H9 (cell line): ENCODE results near the gene TPRX1. TPM values are rescaled to one million over a fixed set of nuclear protein-coding genes. Genes with fewer than 3 reads are reported as not detected.
A peak's percentile ranks its signal among the peaks of the same experiment; 100 is the strongest.

Source experiments
- DNase-seq: peaks from one replicate; pipeline ENCODE4 v3.0.0-alpha.2; 2017
- H2AFZ ChIP-seq: one replicate; pipeline ENCODE4 v1.6.1; 2013; ENCODE audit warnings: mild to moderate bottlenecking, low read length, control low read depth, moderate library complexity
- H2AK5ac ChIP-seq: 2 replicates; pipeline ENCODE4 v1.6.1; 2013; ENCODE audit warnings: low read length, control low read depth, mixed read lengths; ENCODE audit not compliant: insufficient read length
- H2BK120ac ChIP-seq: one replicate; pipeline ENCODE4 v1.6.1; 2013; ENCODE audit warnings: low read depth, mild to moderate bottlenecking, low read length, control low read depth, inconsistent platforms; ENCODE audit not compliant: poor library complexity, severe bottlenecking
- H2BK12ac ChIP-seq: 2 replicates; pipeline ENCODE4 v1.6.1; 2013; ENCODE audit warnings: low read length, control low read depth, mixed read lengths, low read depth; ENCODE audit not compliant: insufficient read length
- H2BK15ac ChIP-seq: 2 replicates; pipeline ENCODE4 v1.6.1; 2013; ENCODE audit warnings: low read depth, low read length, control low read depth
- H2BK20ac ChIP-seq: one replicate; pipeline ENCODE4 v1.6.1; 2013; ENCODE audit warnings: low read depth, mild to moderate bottlenecking, low read length, control low read depth, inconsistent platforms; ENCODE audit not compliant: poor library complexity, severe bottlenecking
- H2BK5ac ChIP-seq: 2 replicates; pipeline ENCODE4 v1.6.1; 2013; ENCODE audit warnings: low read length, control low read depth, mixed read lengths; ENCODE audit not compliant: insufficient read length
- H3K14ac ChIP-seq: 2 replicates; pipeline ENCODE4 v1.6.1; 2013; ENCODE audit warnings: low read length, control low read depth; ENCODE audit not compliant: insufficient read depth
- H3K18ac ChIP-seq: 2 replicates; pipeline ENCODE4 v1.6.1; 2013; ENCODE audit warnings: low read depth, mild to moderate bottlenecking, mixed read lengths, low read length, control low read depth; ENCODE audit not compliant: insufficient read length
- H3K23ac ChIP-seq: 2 replicates; pipeline ENCODE4 v1.6.1; 2013; ENCODE audit warnings: low read length, control low read depth, mixed read lengths, low read depth; ENCODE audit not compliant: insufficient read length
- H3K23me2 ChIP-seq: 2 replicates; pipeline ENCODE4 v1.6.1; 2013; ENCODE audit warnings: low read depth, mild to moderate bottlenecking, mixed read lengths, low read length, control low read depth; ENCODE audit not compliant: insufficient read length, poor library complexity, severe bottlenecking
- H3K27ac ChIP-seq: 2 replicates; pipeline ENCODE4 v1.5.1; 2013; ENCODE audit warnings: low read length, control low read depth, mixed read lengths, low read depth; ENCODE audit not compliant: insufficient read length
- H3K27me3 ChIP-seq: 2 replicates; pipeline ENCODE4 v1.6.1; 2013; ENCODE audit warnings: low read length, control low read depth, inconsistent platforms; ENCODE audit not compliant: insufficient read depth
- H3K4ac ChIP-seq: 2 replicates; pipeline ENCODE4 v1.6.1; 2013; ENCODE audit warnings: low read depth, mild to moderate bottlenecking, control low read depth, inconsistent platforms, low read length, moderate library complexity
- H3K4me1 ChIP-seq: 2 replicates; pipeline ENCODE4 v1.6.1; 2013; ENCODE audit warnings: low read length, control low read depth, inconsistent platforms; ENCODE audit not compliant: insufficient read depth
- H3K4me2 ChIP-seq: 2 replicates; pipeline ENCODE4 v1.6.1; 2013; ENCODE audit warnings: low read length, control low read depth, mixed read lengths; ENCODE audit not compliant: insufficient read length, insufficient read depth
- H3K56ac ChIP-seq: 2 replicates; pipeline ENCODE4 v1.6.1; 2013; ENCODE audit warnings: low read depth, mild to moderate bottlenecking, mixed read lengths, low read length, control low read depth; ENCODE audit not compliant: insufficient read length
- H3K79me1 ChIP-seq: 2 replicates; pipeline ENCODE4 v1.6.1; 2013; ENCODE audit warnings: low read depth, mild to moderate bottlenecking, moderate library complexity, low read length, control low read depth, inconsistent platforms; ENCODE audit not compliant: insufficient read depth, poor library complexity, severe bottlenecking
- H3K79me2 ChIP-seq: 2 replicates; pipeline ENCODE4 v1.6.1; 2013; ENCODE audit warnings: low read length, control low read depth, inconsistent platforms; ENCODE audit not compliant: insufficient read depth
- H3K9ac ChIP-seq: 2 replicates; pipeline ENCODE4 v1.6.1; 2013; ENCODE audit warnings: low read length, control low read depth, mixed read lengths; ENCODE audit not compliant: insufficient read length; ENCODE audit errors: extremely low read depth
- H3K9me3 ChIP-seq: one replicate; pipeline ENCODE4 v1.6.1; 2013; ENCODE audit warnings: low read depth, low read length, inconsistent platforms; ENCODE audit not compliant: control insufficient read depth
- H3T11ph ChIP-seq: one replicate; pipeline ENCODE4 v1.6.1; 2013; ENCODE audit warnings: mild to moderate bottlenecking, low read length, control low read depth, inconsistent platforms
- H4K20me1 ChIP-seq: one replicate; pipeline ENCODE4 v1.6.1; 2013; ENCODE audit not compliant: control insufficient read depth, insufficient read length, insufficient read depth
- H4K5ac ChIP-seq: 2 replicates; pipeline ENCODE4 v1.6.1; 2013; ENCODE audit warnings: low read depth, mild to moderate bottlenecking, mixed read lengths, low read length, control low read depth; ENCODE audit not compliant: insufficient read length
- H4K8ac ChIP-seq: replicated peaks from 2 replicates; pipeline ENCODE4 v1.6.1; 2013; ENCODE audit warnings: low read length, control low read depth, mixed read lengths, low read depth; ENCODE audit not compliant: insufficient read length
- H4K91ac ChIP-seq: 2 replicates; pipeline ENCODE4 v1.6.1; 2013; ENCODE audit warnings: low read depth, mild to moderate bottlenecking, moderate library complexity, mixed read lengths, low read length, control low read depth; ENCODE audit not compliant: insufficient read length
- H3K27ac Mint-ChIP-seq, 3 experiments: 2 replicates in 2 of 3; 3 replicates in 1 of 3; pipeline ENCODE4 v1.8.0; 2020 to 2021; ENCODE audit warnings: mixed read lengths in 3 of 3, mild to moderate bottlenecking in 1 of 3, moderate library complexity in 1 of 3
- H3K27me3 Mint-ChIP-seq: 2 replicates; pipeline ENCODE4 v1.8.0; 2021; ENCODE audit warnings: low read depth, mild to moderate bottlenecking, moderate library complexity, mixed read lengths
- H3K36me3 Mint-ChIP-seq, 3 experiments: 2 replicates in 2 of 3; 3 replicates in 1 of 3; pipeline ENCODE4 v1.8.0; 2020 to 2021; ENCODE audit warnings: low read depth in 3 of 3, mixed read lengths in 3 of 3; ENCODE audit not compliant: insufficient read depth in 1 of 3
- H3K4me1 Mint-ChIP-seq, 2 experiments: 2 replicates each; pipeline ENCODE4 v1.8.0; 2020; ENCODE audit warnings: mixed read lengths in 2 of 2
- H3K4me3 Mint-ChIP-seq, 2 experiments: 2 replicates in 1 of 2; 3 replicates in 1 of 2; pipeline ENCODE4 v1.8.0; 2020 to 2021; ENCODE audit warnings: mild to moderate bottlenecking in 2 of 2, mixed read lengths in 2 of 2, moderate library complexity in 1 of 2
- H3K9me3 Mint-ChIP-seq, 2 experiments: 2 replicates in 1 of 2; 3 replicates in 1 of 2; pipeline ENCODE4 v1.8.0; 2020; ENCODE audit warnings: mild to moderate bottlenecking in 2 of 2, mixed read lengths in 2 of 2, moderate library complexity in 1 of 2
- WGBS: extraction: QIAGEN DNeasy Blood & Tissue Kit; methylation state at CpG from one replicate; pipeline ENCODE4 v1.1.7; 2013; ENCODE audit warnings: missing lambda C conversion rate, low lambda C conversion rate, mixed read lengths; ENCODE audit not compliant: insufficient read length; ENCODE audit errors: extremely low coverage; 5-methylcytosine and 5-hydroxymethylcytosine counted together
- total RNA-seq: library from RNA; stranded (reverse); gene quantifications from 2 replicates; pipeline ENCODE4 v1.2.1, GENCODE V29; 2021
- TF ChIP-seq, protein P1 (sequence below): fragments of 200-600 bp; sonication (generic); conservative IDR thresholded peaks from 3 replicates; pipeline ENCODE4 v1.8.0; 2021; ENCODE audit warnings: antibody characterized with exemption, mild to moderate bottlenecking

TPRX1 gene
- total RNA-seq, 1 experiment from 2014 or later: not detected

DNA sequence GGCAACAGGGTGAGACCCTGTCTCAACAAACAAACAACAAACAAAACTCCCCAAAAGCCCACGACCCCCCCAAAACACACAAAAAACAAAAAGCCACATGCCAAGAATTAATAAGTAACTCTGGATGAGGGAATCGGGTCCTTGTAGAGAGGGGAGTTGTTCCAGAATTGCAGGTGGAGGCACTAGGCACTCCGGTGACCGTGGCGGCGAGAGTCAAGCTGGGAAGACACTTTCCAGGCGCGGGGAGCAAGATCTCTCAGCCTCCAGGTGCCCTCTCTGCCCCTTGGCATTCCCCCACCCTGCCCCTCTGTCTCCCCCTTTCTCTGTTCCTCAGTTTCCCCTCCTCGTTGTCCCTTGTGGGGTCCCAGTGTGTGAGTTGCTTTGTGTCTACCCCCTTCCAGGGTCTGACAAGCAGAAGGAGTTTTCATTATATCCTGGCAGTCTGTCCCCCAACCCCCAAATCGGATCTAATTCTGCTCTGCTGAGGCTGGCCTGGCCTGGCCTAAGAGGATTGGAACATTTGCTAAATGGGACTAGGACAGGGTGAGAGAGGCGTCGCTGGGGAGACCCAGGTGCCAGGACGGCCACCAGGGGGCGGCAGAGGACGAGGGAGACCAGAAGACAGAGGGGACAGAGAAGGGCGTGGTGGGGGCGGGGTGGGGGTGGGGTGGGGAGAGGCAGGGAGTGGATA lies 9.1 kb upstream of the TPRX1 start:
- no peak overlapping the region for H2BK5ac ChIP-seq
- H3K4ac ChIP-seq: no peak overlapping the region
- no peak overlapping the region for H2AK5ac ChIP-seq
- no peak overlapping the region for H3K4me3 Mint-ChIP-seq
- H3K56ac ChIP-seq: no peak overlapping the region
- no peak overlapping the region for H2BK12ac ChIP-seq
- no peak overlapping the region for H3K23ac ChIP-seq
- H4K5ac ChIP-seq: no peak overlapping the region
- no peak overlapping the region for H3K27ac ChIP-seq
- H3K4me1 Mint-ChIP-seq: peaks cover 2 to 10% of the 10 kb centered on the region in 2 experiments; a peak in 2 of 4 replicates
- H2BK120ac ChIP-seq: no peak overlapping the region
- no peaks in the 10 kb centered on the region for H3K27me3 ChIP-seq
- no peaks in the 10 kb centered on the region for H3K27me3 Mint-ChIP-seq
- no peaks in the 10 kb centered on the region for H4K20me1 ChIP-seq
- TF ChIP-seq, protein P1, sequence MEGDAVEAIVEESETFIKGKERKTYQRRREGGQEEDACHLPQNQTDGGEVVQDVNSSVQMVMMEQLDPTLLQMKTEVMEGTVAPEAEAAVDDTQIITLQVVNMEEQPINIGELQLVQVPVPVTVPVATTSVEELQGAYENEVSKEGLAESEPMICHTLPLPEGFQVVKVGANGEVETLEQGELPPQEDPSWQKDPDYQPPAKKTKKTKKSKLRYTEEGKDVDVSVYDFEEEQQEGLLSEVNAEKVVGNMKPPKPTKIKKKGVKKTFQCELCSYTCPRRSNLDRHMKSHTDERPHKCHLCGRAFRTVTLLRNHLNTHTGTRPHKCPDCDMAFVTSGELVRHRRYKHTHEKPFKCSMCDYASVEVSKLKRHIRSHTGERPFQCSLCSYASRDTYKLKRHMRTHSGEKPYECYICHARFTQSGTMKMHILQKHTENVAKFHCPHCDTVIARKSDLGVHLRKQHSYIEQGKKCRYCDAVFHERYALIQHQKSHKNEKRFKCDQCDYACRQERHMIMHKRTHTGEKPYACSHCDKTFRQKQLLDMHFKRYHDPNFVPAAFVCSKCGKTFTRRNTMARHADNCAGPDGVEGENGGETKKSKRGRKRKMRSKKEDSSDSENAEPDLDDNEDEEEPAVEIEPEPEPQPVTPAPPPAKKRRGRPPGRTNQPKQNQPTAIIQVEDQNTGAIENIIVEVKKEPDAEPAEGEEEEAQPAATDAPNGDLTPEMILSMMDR: peak; percentile 75
- H3K23me2 ChIP-seq: no peaks in the 10 kb centered on the region
- no peaks in the 10 kb centered on the region for H3K79me1 ChIP-seq
- no peak overlapping the region for H3K9ac ChIP-seq
- H3K18ac ChIP-seq: no peak overlapping the region
- H3K4me2 ChIP-seq: no peak overlapping the region
- no peaks in the 10 kb centered on the region for H3K79me2 ChIP-seq
- peak overlapping the region in 1 of 3 experiments; percentile 28; a peak in 1 of 7 replicates for H3K27ac Mint-ChIP-seq
- H2AFZ ChIP-seq: no peak overlapping the region
- H3K36me3 Mint-ChIP-seq: no peaks in the 10 kb centered on the region
- no peaks in the 10 kb centered on the region for H3K9me3 Mint-ChIP-seq
- no CpG with 5 or more reads among the region's 17 CpGs for WGBS
- H3K4me1 ChIP-seq: no peaks in the 10 kb centered on the region
- DNase-seq: peak; percentile 93
- no peak overlapping the region for H2BK15ac ChIP-seq
- H2BK20ac ChIP-seq: no peak overlapping the region
- H4K8ac ChIP-seq: no peak overlapping the region
- no peak overlapping the region for H3T11ph ChIP-seq
- no peak overlapping the region for H4K91ac ChIP-seq
- no peaks in the 10 kb centered on the region for H3K9me3 ChIP-seq
- no peak overlapping the region for H3K14ac ChIP-seq
